ENCODE results near the gene GLP1R.

DNA sequence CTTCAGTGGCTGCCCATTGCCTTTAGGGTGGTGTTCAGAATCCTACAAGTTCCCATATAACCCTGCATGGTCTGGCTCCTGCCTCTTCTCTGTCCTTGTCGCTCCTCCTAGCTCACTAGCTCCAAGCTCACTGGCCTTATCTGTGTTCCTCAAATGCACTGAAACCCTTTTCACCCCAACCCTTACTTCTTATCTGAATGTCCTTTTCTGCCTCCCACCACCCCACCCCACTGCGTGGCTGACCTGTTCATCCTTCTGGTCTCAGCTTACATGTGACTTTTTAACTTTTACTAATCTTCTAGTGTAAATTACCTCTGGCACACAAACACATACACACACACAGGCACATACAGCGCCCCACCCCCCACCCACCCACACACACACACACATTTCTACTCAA is 41.0 kb upstream of the GLP1R start:
- TF ChIP-seq, protein P1, sequence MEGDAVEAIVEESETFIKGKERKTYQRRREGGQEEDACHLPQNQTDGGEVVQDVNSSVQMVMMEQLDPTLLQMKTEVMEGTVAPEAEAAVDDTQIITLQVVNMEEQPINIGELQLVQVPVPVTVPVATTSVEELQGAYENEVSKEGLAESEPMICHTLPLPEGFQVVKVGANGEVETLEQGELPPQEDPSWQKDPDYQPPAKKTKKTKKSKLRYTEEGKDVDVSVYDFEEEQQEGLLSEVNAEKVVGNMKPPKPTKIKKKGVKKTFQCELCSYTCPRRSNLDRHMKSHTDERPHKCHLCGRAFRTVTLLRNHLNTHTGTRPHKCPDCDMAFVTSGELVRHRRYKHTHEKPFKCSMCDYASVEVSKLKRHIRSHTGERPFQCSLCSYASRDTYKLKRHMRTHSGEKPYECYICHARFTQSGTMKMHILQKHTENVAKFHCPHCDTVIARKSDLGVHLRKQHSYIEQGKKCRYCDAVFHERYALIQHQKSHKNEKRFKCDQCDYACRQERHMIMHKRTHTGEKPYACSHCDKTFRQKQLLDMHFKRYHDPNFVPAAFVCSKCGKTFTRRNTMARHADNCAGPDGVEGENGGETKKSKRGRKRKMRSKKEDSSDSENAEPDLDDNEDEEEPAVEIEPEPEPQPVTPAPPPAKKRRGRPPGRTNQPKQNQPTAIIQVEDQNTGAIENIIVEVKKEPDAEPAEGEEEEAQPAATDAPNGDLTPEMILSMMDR (IDR thresholded peaks at IDR 0.05), result no peak
- TF ChIP-seq POLR2AphosphoS5 (IDR thresholded peaks at IDR 0.05) (no peak), POLR2A (IDR thresholded peaks at IDR 0.05) (no peak), EP300 (IDR thresholded peaks at IDR 0.05) (no peak)

Measured in stomach (tissue), 4 donors.